SU-DHL-6 (cell line): ENCODE measurements around the gene CNP.

Experiments
- CTCF ChIP-seq: fragments of 200-600 bp; sonication (generic); IDR thresholded peaks from one replicate; pipeline ENCODE4 v1.5.1; 2017; ENCODE audit warnings: antibody characterized with exemption, mild to moderate bottlenecking, low read length, moderate library complexity; ENCODE audit not compliant: insufficient read depth, poor library complexity, severe bottlenecking
- EZH2phosphoT487 ChIP-seq: fragments of 200-600 bp; sonication (generic), shearing (Covaris generic); conservative IDR thresholded peaks from 2 replicates; pipeline ENCODE4 v1.6.1; 2018; ENCODE audit warnings: mild to moderate bottlenecking, antibody characterized with exemption, low read length, moderate library complexity, mixed read lengths

DNA sequence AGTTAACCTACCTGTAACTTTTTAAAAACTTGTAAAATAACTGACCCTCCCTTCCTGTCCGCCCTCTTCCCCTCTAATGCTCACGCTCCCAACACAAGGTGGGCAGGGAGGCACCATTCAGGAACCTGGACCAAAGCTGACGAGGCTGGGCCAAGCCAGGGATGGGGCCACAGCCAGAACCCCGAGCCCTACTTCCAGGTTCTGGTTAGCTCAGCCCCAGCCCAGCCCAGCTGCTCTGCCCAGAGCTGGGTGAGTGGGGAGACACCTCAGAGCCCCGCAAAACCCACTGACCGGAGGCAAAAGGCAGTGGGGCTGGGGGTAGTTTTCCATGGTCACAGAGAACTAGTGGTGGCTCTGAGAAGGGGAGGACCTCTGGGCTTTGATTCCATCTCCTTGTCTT, 7.4 kb downstream of the CNP start:
- no peak for TF ChIP-seq CTCF
- TF ChIP-seq EZH2phosphoT487 = no peak
